CMK (cell line): Measurements from ENCODE around the gene ZYG11A.

ENCODE experiments used
- DNase-seq: peaks from one replicate; pipeline ENCODE4 v3.0.0-alpha.2; 2010; ENCODE audit warnings: low read depth

ZYG11A gene

DNA sequence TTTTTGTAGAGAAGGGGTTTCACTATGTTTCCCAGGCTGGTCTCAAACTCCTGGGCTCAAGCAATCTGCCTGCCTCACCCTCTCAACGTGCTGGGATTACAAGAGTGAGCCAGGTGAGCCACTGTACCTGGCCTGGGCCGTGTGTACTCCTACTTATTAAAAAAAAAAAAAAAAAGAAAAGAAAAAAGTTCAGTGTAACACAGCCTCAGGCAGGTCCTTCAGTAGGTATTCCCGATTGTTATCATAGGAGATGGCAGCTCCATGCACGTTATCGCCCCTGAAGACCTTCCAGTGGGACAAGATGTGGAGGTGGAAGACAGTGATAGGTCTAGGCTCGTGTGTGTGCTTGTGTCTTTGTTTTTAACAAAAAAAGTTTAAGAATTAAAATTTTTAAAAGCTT lies 75.6 kb downstream of the ZYG11A start:
- DNase-seq = no peak

- DNase-seq = no peak
Observed at GRCh38 chr1:52919051-52919722, 76.6 kb downstream of the ZYG11A start.

DNA sequence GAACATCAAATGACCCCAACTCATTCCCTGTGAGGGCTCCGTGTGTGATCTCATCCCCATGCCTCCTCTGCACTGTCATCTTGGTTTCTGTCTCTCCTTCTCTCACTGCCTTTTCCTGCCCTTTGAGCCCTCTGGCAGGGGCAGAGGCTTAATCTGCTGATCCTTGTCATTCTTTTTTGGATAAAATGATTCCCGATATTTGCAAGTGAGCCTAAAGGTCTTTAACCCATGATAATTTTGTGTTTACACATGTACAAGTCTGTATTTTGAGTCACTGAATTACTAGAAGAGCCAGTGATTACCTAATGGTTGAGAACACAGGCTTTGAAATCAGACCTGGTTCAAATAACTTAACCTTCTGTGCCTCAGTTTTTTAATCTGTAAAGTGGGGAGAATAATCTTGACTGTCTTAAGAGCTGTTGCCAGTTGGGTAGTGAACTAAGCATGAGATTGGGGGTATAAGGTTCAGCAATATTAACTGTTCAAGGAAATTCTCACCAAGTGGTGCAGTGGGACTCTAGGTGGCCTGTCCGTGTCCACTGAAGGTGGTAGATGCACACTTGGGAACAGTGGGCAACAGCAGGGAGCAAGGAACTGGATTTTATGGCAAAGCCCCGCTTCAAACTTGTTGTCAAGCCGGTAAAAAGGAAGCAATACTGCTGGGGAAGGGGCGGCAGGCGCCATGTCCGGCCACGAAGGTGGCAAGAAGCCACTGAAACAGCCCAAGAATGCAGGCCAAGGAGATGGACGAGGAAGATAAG lies 77.3 kb downstream of the ZYG11A start:
- DNase-seq = no peak

DNA sequence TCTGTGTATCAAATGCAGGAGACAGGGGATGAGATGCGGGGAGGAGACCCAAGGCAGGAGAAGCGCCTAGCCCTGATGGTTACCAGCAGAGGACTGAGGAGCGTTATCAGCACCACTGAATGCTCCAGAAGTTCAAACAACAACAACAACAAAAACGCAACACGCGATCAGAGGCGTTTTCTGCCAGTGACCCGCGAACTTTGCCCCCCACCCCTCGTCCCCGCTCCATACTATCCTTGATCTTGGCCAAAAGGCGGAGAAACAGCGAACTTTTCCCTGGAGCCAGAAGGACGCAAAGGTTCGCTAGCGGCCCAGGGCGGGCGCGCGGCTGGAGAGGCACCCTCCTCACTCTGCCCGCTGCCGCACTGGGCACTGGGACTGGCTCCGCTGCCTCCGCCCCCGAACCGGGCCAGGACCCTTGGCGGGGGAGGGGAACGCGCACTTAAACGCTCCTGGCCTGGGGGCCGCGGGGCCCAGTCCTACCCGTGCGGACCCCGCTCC lies 78.3 kb downstream of the ZYG11A start:
- no peak for DNase-seq

DNA sequence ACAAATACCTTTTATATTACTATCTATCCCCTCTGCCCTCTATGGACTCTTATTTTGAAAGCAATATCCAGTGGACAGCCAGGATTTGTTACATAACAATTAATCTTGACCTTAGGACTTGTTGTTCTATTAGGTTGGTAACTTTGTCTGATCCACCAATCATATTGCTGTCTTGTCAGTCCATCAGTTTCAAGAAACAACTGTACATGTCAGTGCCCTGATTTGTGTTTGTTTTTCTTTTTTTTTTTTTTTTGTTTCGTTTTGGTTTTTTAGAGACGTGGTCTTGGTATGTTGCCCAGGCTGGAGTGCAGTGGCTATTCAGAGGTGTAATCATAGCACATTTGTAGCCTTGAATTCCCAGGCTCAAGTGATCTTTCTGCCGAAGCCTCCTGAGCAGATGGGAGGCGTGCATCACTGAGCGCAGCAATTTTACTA lies 83.0 kb downstream of the ZYG11A start:
- no peak for DNase-seq

GRCh38 chr1:52926864-52927211 lies 84.3 kb downstream of the ZYG11A start:
- no peak for DNase-seq

- peak; percentile 27 for DNase-seq
Observed at GRCh38 chr1:52927212-52928014, 84.9 kb downstream of the ZYG11A start, which contains the start of gene SCP2. TSS of gene SCP2 (plus strand) at chr1:52927276. CDS start at chr1:52927397, 121 bp downstream.

DNA sequence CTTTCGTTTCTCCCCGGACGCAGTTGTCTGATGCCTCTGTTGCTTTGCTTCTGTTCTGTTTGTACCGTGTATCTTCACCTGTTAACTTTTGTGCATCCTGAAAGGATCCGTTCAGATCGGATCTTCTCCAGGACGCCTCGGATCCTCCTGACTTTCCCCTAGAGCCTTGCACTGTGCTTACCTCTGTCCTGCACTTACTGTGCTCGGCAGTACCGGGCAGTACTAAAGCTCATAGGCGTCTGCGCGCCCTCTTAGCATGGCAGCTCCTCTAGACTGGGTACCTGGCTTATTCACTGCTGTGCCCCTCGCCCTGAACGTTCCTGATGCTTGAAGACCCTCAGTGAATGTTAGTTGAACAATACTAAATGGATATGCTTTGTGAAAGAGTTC lies 85.5 kb downstream of the ZYG11A start:
- DNase-seq = no peak

GRCh38 chr1:52929019-52929418 lies 86.5 kb downstream of the ZYG11A start:
- DNase-seq = no peak

DNA sequence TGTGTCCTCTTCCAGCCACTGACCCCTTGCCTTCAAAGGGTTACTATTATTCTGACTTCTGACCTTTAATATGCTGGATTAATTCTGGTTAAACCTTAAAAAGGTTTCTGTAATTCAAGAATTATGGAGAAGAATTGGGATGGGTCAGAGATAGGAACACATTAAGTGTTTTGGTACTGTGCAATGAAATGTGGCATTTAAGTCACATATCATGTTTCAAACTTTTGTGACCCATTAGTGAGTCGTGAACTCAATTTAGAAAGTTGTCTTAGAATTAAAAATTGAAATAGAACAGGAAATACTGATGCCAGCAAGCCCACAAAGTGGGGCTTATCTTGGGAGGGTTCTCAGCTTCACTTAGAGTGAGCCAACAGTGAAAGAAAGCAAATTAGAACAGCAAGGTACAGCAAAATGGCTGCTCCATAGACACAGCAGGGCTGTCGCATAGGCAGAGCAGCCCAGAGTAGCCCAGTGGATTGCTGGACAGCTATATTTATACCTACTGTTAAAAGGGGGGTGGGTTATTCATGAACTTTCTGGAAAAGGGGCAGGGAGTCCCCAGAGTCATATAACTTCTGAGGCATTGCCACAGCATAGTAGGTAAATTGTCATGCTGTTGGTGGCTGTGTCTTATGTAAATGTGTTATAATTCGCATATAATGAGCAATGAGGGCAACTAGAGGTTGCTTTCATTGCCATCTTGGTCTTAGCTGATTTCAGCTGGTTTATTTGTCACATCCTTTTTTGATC lies 95.0 kb downstream of the ZYG11A start:
- no peak for DNase-seq

DNA sequence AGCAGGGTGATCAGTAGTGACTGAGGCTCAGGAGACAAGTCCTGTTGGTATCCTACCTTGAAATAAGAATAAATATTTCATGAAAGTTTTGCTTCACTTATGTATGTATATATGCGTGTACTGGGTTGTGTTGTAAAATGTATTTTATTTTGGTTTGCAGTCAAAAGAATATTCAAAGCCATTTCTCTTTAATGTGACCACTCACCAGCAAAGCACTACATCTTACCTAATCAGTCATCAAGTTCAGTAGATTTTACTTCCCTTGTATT lies 95.6 kb downstream of the ZYG11A start:
- DNase-seq = no peak

- no peak for DNase-seq
Observed at GRCh38 chr1:52943876-52944416, 101.4 kb downstream of the ZYG11A start.

- no peak for DNase-seq
Observed at GRCh38 chr1:52944566-52944965, 102.0 kb downstream of the ZYG11A start.
